SJCRH30 (cell line): Measurements from ENCODE around the gene ESYT3. TPM values are rescaled to one million over a fixed set of nuclear protein-coding genes. Genes with fewer than 3 reads are reported as not detected.
A peak's percentile ranks its signal among the peaks of the same experiment; 100 is the strongest.
"Not testable (repeated sequence)": the region's sequence is repeated elsewhere in the genome, so short reads cannot be mapped to it uniquely, and the experiment has no call there.

Source experiments
- DNase-seq, 2 experiments: peaks; one replicate each; pipeline ENCODE4 v3.0.0-alpha.2; 2015 to 2020
- H3K27ac ChIP-seq: fragments of 250-450 bp; sonication (Bioruptor Pico); 2 replicates; pipeline ENCODE4 v1.5.1; 2020; ENCODE audit warnings: mild to moderate bottlenecking, moderate library complexity
- H3K27me3 ChIP-seq: fragments of 250-450 bp; sonication (Bioruptor Pico); 2 replicates; pipeline ENCODE4 v1.5.1; 2020; ENCODE audit warnings: mild to moderate bottlenecking, moderate library complexity
- H3K36me3 ChIP-seq: fragments of 250-450 bp; sonication (Bioruptor Pico); 2 replicates; pipeline ENCODE4 v1.5.1; 2020; ENCODE audit warnings: mild to moderate bottlenecking, moderate library complexity
- H3K4me1 ChIP-seq: fragments of 250-450 bp; sonication (Bioruptor Pico); 2 replicates; pipeline ENCODE4 v1.5.1; 2020; ENCODE audit warnings: mild to moderate bottlenecking, moderate library complexity
- H3K4me3 ChIP-seq: fragments of 250-450 bp; sonication (Bioruptor Pico); 2 replicates; pipeline ENCODE4 v1.5.1; 2020; ENCODE audit warnings: mild to moderate bottlenecking, moderate library complexity
- H3K9me3 ChIP-seq: fragments of 250-450 bp; sonication (Bioruptor Pico); replicated peaks from 2 replicates; pipeline ENCODE4 v1.5.1; 2020; ENCODE audit warnings: mild to moderate bottlenecking, moderate library complexity
- total RNA-seq: library from RNA; depleted of rRNA; stranded (reverse); fragments of >200 nt; shearing (Covaris generic); gene quantifications from 2 replicates; pipeline ENCODE4 v1.2.3, GENCODE V29; 2014

The ESYT3 gene
- total RNA-seq, 1 experiment from 2014 or later = 0.69 TPM

DNA sequence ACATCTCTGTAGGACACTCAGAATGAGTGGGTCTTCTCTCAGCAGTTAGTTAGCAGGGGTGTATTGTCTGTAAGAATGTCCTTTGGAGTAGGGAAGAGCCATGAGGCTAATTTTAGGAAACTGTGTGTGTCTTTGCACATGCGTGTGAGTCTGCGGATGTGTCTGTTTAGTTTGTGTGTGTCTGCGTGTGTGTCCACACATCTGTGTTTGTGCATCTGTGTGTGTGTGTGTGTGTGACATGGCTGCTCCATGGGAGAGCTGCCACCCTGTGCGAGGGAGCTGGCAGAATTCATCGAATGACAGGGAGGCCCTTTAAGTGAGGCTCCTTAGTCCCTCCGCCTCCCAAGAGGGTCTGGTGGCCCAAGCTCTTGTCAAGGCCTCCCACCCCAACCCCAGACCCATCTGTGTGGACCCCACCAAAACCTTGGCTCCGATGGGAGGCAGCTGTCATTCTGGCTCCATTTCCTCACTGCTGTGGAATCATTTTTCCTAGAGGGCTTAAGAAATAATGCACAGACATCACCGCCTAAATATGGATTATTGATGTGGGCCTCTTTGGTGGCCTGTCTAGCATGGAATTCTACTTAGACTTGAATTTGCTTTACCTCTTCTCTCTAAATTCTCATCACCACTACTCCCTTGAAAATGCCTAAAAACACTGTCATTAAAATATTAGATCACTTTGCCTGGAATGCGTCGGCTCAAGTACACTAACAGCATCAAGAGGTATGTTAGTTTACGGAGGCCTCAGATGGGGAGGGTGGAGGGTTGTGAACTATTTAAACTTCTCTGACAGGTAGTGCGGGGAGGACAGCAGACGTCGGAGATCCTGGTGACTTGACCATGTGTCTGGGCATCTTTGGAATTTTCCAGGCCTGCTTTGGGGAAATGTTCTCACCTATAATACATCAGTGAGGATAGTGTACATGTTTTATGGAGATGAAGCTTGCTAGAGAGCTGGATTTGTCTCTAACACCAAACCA is 9.4 kb downstream of the ESYT3 start:
- Histone ChIP-seq H3K27ac (no peak overlapping the region), H3K4me3 (no peak overlapping the region), H3K36me3 (no peaks in the 10 kb centered on the region), H3K9me3 (no peaks in the 10 kb centered on the region; the same call in 1 of the 2 replicates), H3K4me1 (peaks cover 46% of the 10 kb centered on the region), H3K27me3 (no peaks in the 10 kb centered on the region)
- DNase-seq = no peak

GRCh38 chr3:138445236-138445635 is 10.8 kb downstream of the ESYT3 start:
- H3K9me3 ChIP-seq = no peaks in the 10 kb centered on the region; the same call in 1 of the 2 replicates
- H3K36me3 ChIP-seq = no peaks in the 10 kb centered on the region
- no peaks in the 10 kb centered on the region for H3K27me3 ChIP-seq
- no peak overlapping the region for H3K4me3 ChIP-seq
- H3K4me1 ChIP-seq = peaks cover 32% of the 10 kb centered on the region
- H3K27ac ChIP-seq = no peak overlapping the region
- no peak for DNase-seq

- no peak overlapping the region for H3K4me3 ChIP-seq
- no peaks in the 10 kb centered on the region for H3K36me3 ChIP-seq
- H3K4me1 ChIP-seq = peaks cover 27% of the 10 kb centered on the region
- no peaks in the 10 kb centered on the region for H3K27me3 ChIP-seq
- DNase-seq = no peak
- H3K27ac ChIP-seq = no peak overlapping the region
- H3K9me3 ChIP-seq = no peaks in the 10 kb centered on the region; the same call in 1 of the 2 replicates
Measured at GRCh38 chr3:138445654-138446053, 11.2 kb downstream of the ESYT3 start.

- DNase-seq = no peak
- Histone ChIP-seq H3K36me3 (no peaks in the 10 kb centered on the region), H3K27ac (no peak overlapping the region), H3K27me3 (no peaks in the 10 kb centered on the region), H3K4me3 (no peak overlapping the region), H3K9me3 (no peaks in the 10 kb centered on the region; the same call in 1 of the 2 replicates), H3K4me1 (peaks cover 6% of the 10 kb centered on the region)
Measured at GRCh38 chr3:138448631-138449030, 14.2 kb downstream of the ESYT3 start.

DNA sequence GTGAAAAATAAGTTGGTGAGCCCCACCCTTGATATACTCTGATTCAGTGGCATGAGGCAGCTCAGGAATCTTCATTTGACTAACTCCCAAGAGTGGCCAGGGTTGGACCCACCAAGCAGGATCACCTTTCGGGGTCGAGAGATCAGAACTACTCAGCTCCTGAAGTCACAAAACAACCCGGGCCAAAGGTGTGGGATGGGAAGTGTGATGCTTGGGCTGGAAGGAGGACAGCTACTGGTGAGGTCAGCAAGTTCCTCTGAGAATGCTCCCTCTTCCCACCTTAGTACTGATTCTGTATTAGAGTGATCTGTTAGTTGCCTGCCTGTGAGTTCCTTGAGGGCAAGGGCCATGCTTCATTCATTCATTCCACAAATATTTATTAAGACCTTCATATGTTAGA is 15.1 kb downstream of the ESYT3 start:
- H3K9me3 ChIP-seq = no peaks in the 10 kb centered on the region; the same call in 1 of the 2 replicates
- H3K4me3 ChIP-seq = no peak overlapping the region
- H3K27me3 ChIP-seq = no peaks in the 10 kb centered on the region
- no peaks in the 10 kb centered on the region for H3K36me3 ChIP-seq
- no peak overlapping the region for H3K27ac ChIP-seq
- no peak for DNase-seq
- no peaks in the 10 kb centered on the region; the same call in 1 of the 2 replicates for H3K4me1 ChIP-seq

DNA sequence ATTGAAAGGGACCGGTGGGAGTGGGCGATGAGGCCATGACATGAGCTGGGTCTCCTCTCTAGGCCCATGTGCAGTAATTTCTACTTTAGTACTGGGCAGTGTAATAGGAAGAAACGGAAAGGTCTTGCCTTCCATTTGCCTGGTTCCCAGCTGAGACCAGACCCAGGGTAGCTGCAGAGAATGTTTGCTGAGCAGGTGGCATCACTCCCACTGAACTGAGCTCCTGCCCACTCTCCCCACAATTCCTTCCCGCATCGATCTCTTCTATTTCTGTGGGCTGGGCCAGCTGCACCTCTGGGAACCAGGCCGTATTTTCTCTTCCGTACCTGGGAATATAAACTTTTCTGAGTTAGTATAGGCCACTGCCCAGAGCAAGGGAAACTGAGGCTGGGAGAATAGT is 15.8 kb downstream of the ESYT3 start:
- H3K36me3 ChIP-seq = no peaks in the 10 kb centered on the region
- DNase-seq = no peak
- no peaks in the 10 kb centered on the region for H3K4me1 ChIP-seq
- H3K27me3 ChIP-seq = no peaks in the 10 kb centered on the region
- no peak overlapping the region for H3K27ac ChIP-seq
- no peak overlapping the region for H3K4me3 ChIP-seq
- no peaks in the 10 kb centered on the region; the same call in 1 of the 2 replicates for H3K9me3 ChIP-seq

- H3K4me3 ChIP-seq = no peak overlapping the region
- H3K27me3 ChIP-seq = no peaks in the 10 kb centered on the region
- H3K27ac ChIP-seq = no peak overlapping the region
- no peak for DNase-seq
- H3K9me3 ChIP-seq = no peaks in the 10 kb centered on the region; the same call in 1 of the 2 replicates
- H3K4me1 ChIP-seq = no peaks in the 10 kb centered on the region
- H3K36me3 ChIP-seq = no peaks in the 10 kb centered on the region
Measured at GRCh38 chr3:138450704-138451424, 16.4 kb downstream of the ESYT3 start.

GRCh38 chr3:138451595-138452162 is 17.3 kb downstream of the ESYT3 start:
- no peak overlapping the region for H3K4me3 ChIP-seq
- H3K4me1 ChIP-seq = no peaks in the 10 kb centered on the region
- no peaks in the 10 kb centered on the region for H3K27me3 ChIP-seq
- no peaks in the 10 kb centered on the region; the same call in 1 of the 2 replicates for H3K9me3 ChIP-seq
- H3K36me3 ChIP-seq = no peaks in the 10 kb centered on the region
- H3K27ac ChIP-seq = no peak overlapping the region
- DNase-seq = no peak

GRCh38 chr3:138452436-138452835 is 18.0 kb downstream of the ESYT3 start:
- no peaks in the 10 kb centered on the region; the same call in 1 of the 2 replicates for H3K9me3 ChIP-seq
- H3K4me3 ChIP-seq = no peak overlapping the region
- peaks cover 6% of the 10 kb centered on the region; the same call in 1 of the 2 replicates for H3K4me1 ChIP-seq
- DNase-seq = no peak
- H3K36me3 ChIP-seq = no peaks in the 10 kb centered on the region
- no peaks in the 10 kb centered on the region for H3K27me3 ChIP-seq
- H3K27ac ChIP-seq = no peak overlapping the region

DNA sequence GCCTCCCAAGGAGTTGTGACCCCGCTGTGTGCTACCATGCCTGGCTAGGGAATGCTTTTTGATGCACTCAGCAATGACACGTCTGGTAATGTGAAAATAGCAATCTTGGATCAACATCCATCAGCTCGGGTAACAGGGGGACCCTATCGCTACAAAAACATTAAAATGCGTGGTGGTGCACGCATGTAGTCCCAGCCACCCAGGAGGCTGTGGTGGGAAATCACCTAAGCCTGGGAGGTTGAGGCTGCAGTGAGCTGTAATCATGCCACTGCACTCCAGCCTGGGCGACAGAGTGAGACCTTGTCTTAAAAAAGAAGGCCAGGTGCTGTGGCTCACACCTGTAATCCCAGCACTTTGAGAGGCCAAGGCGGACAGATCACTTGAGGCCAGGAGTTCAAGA is 19.5 kb downstream of the ESYT3 start:
- H3K27me3 ChIP-seq, H3K9me3 ChIP-seq, DNase-seq, H3K4me1 ChIP-seq, H3K27ac ChIP-seq, H3K36me3 ChIP-seq, H3K4me3 ChIP-seq: not testable (repeated sequence)

DNA sequence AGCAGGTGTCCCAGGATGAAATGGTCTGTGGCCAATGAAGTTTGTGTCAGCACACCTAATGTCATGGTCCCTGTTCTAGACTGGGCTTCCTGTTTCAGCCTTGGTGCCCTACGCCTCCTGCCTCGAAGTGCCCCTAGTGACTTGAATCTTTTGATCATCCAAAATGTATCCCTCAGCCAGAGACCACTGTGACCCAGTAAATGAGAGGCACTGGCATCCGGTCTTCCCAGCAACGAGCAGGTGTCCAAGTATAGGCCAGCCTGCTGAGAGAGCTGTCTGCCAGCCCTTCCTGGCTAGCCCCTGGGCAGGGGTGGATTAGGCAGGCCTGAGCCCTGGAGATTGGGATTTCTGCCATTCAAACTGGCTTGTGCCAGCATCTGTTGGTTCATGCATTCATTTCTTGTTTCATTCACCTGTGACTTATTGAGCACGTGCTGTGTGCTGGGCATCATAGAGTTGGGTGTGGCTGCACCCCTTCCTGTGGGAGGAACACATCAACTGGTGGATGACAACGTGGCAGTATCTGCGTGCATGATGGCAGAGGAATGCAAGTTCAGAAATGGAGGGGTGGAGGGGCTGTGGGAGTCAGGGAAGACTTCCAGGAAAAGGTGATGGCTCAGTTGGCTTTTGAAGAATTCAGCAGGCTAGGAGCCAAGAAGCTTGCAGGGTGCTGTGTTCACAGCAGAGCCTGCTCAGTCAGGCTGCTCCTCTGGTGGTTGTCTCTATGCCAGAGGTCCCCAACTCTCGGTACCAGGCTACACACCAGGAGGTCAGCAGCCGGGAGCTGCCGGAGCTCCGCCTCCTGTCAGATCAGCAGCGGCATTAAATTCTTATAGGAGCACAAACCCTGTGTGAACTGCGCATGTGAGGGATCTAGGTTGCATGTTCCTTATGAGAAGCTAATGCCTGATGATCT is 21.6 kb downstream of the ESYT3 start:
- Histone ChIP-seq H3K9me3 (no peaks in the 10 kb centered on the region), H3K27ac (no peak overlapping the region), H3K27me3 (no peaks in the 10 kb centered on the region), H3K36me3 (no peaks in the 10 kb centered on the region), H3K4me3 (no peak overlapping the region), H3K4me1 (peaks cover 25% of the 10 kb centered on the region)
- no peak for DNase-seq

DNA sequence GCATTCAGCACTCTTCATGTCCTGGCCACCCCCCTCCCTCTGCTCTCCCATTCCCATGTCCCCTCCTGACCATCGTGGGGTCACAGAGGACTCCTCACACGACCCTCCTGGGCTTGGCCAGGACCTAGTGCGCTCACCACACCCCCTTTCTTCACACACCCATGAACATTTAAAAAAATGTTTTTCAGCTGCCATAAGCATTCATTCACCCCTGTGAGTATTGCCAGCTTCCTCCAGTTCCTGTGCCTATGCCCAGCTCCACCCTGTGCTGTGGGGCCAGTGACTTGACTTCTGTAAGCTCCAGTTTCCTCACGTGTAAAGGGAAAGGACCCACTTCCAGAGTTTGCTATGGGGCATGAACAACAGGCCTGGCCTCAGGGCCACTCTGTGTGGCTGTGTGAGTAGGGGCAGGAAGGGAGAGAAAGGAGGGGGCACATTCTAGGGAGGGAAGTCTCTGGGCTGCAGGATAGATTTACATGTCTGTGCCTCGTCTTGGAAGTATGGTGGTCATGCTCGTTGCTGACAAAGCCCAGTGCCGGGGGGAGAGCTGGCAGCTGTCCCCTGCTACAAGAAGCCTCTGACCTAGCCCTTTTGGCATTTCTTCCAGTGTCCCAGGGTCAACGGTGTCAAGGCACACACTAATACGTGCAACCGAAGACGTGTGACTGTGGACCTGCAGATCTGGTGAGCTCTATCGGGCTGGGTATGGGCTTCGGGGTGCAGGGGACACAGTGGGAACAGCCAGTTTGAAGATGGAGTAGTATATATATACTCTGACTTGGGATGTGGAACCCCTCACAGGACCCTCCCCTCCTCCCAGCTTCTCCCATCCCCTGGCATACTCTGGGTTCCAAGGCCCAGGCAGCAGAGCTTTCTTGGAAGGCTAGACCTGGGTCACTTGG is 22.8 kb downstream of the ESYT3 start:
- peak; percentile 26 to 36 for DNase-seq
- Histone ChIP-seq H3K4me1 (peaks cover 28% of the 10 kb centered on the region), H3K4me3 (no peak overlapping the region), H3K9me3 (no peaks in the 10 kb centered on the region), H3K27me3 (no peaks in the 10 kb centered on the region), H3K36me3 (no peaks in the 10 kb centered on the region), H3K27ac (no peak overlapping the region)
